Liver (tissue), 9 donors: Measurements from ENCODE around the gene ZNF775. TPM values are rescaled to one million over a fixed set of nuclear protein-coding genes. Genes with fewer than 3 reads are reported as not detected.

Experiments used
- DNase-seq: peaks from one replicate; pipeline ENCODE4 v3.0.0-alpha.2; 2017; ENCODE audit warnings: low spot score
- H3K27ac ChIP-seq, 2 donors: one replicate each; pipeline ENCODE4 v1.7.0; 2013; ENCODE audit warnings: inconsistent platforms in 2 of 2, low read length in 2 of 2, control low read depth in 1 of 2, low read depth in 1 of 2, mild to moderate bottlenecking in 1 of 2
- H3K27me3 ChIP-seq, 4 donors: one replicate each; pipeline versions ENCODE4 v1.6.1 to v1.7.0; 2013; ENCODE audit warnings: low read length in 3 of 4, inconsistent platforms in 1 of 4, mild to moderate bottlenecking in 1 of 4, moderate library complexity in 1 of 4; ENCODE audit not compliant: control insufficient read depth in 4 of 4, insufficient read depth in 4 of 4
- H3K36me3 ChIP-seq, 4 donors: one replicate each; pipeline versions ENCODE4 v1.6.1 to v1.7.0; 2013; ENCODE audit warnings: low read length in 3 of 4, mild to moderate bottlenecking in 3 of 4, low read depth in 1 of 4, moderate library complexity in 1 of 4; ENCODE audit not compliant: control insufficient read depth in 4 of 4, insufficient read depth in 3 of 4
- H3K4me1 ChIP-seq, 4 donors: one replicate each; pipeline versions ENCODE4 v1.6.1 to v1.7.0; 2013; ENCODE audit warnings: low read length in 3 of 4, mild to moderate bottlenecking in 3 of 4, moderate library complexity in 1 of 4; ENCODE audit not compliant: control insufficient read depth in 4 of 4, insufficient read depth in 4 of 4
- H3K4me3 ChIP-seq, 3 donors: one replicate each; pipeline versions ENCODE4 v1.6.1 to v1.7.0; 2013; ENCODE audit warnings: low read length in 3 of 3, control low read depth in 1 of 3, low read depth in 1 of 3, mild to moderate bottlenecking in 1 of 3
- H3K9ac ChIP-seq, 2 donors: one replicate each; pipeline ENCODE4 v1.7.0; 2013; ENCODE audit warnings: low read length in 2 of 2, mild to moderate bottlenecking in 2 of 2, moderate library complexity in 2 of 2, control low read depth in 1 of 2, low read depth in 1 of 2
- H3K9me3 ChIP-seq, 4 donors: one replicate each; pipeline versions ENCODE4 v1.6.1 to v1.7.0; 2013; ENCODE audit warnings: low read length in 3 of 4; ENCODE audit not compliant: control insufficient read depth in 4 of 4
- ATF3 ChIP-seq: IDR thresholded peaks from 2 replicates; pipeline ENCODE4 v1.6.1; 2016; ENCODE audit warnings: antibody characterized with exemption
- CTCF ChIP-seq: fragments of 150-350 bp; IDR thresholded peaks from 2 replicates; pipeline ENCODE4 v1.5.1; 2017; ENCODE audit warnings: improper control_type of control experiment, low read depth, low read length; ENCODE audit not compliant: missing input control
- EGR1 ChIP-seq, 2 donors: IDR thresholded peaks; 2 replicates each; pipeline ENCODE4 v1.6.1; 2016 to 2018; ENCODE audit warnings: antibody characterized with exemption in 2 of 2, low read depth in 2 of 2
- FOXA1 ChIP-seq: IDR thresholded peaks from 2 replicates; pipeline ENCODE4 v1.6.1; 2016; ENCODE audit warnings: antibody characterized with exemption
- FOXA2 ChIP-seq: IDR thresholded peaks from 2 replicates; pipeline ENCODE4 v1.6.1; 2016; ENCODE audit warnings: antibody characterized with exemption
- GABPA ChIP-seq, 2 donors: IDR thresholded peaks in 1 of 2; conservative IDR thresholded peaks in 1 of 2; 2 replicates each; pipeline ENCODE4 v1.6.1; 2016; ENCODE audit warnings: antibody characterized with exemption in 2 of 2, mild to moderate bottlenecking in 1 of 2, moderate library complexity in 1 of 2
- HNF4A ChIP-seq, 2 donors: conservative IDR thresholded peaks; 2 replicates each; pipeline ENCODE4 v1.6.1; 2016; ENCODE audit warnings: antibody characterized with exemption in 2 of 2, mild to moderate bottlenecking in 2 of 2
- HNF4G ChIP-seq: IDR thresholded peaks from 2 replicates; pipeline ENCODE4 v1.6.1; 2016; ENCODE audit warnings: antibody characterized with exemption
- JUND ChIP-seq, 2 donors: IDR thresholded peaks; 2 replicates each; pipeline ENCODE4 v1.6.1; 2016; ENCODE audit warnings: antibody characterized with exemption in 2 of 2
- MAX ChIP-seq: IDR thresholded peaks from 2 replicates; pipeline ENCODE4 v1.6.1; 2016; ENCODE audit warnings: antibody characterized with exemption
- NR2F2 ChIP-seq: IDR thresholded peaks from 2 replicates; pipeline ENCODE4 v1.6.1; 2016; ENCODE audit warnings: antibody characterized with exemption
- RAD21 ChIP-seq, 2 donors: IDR thresholded peaks; 2 replicates each; pipeline ENCODE4 v1.6.1; 2016; ENCODE audit warnings: antibody characterized with exemption in 2 of 2, mild to moderate bottlenecking in 2 of 2
- REST ChIP-seq: IDR thresholded peaks from 2 replicates; pipeline ENCODE4 v1.6.1; 2016; ENCODE audit warnings: antibody characterized with exemption, mild to moderate bottlenecking
- RXRA ChIP-seq, 2 donors: IDR thresholded peaks; 2 replicates each; pipeline ENCODE4 v1.6.1; 2017 to 2018; ENCODE audit warnings: antibody characterized with exemption in 2 of 2, mild to moderate bottlenecking in 1 of 2
- SP1 ChIP-seq: IDR thresholded peaks from 2 replicates; pipeline ENCODE4 v1.6.1; 2018; ENCODE audit warnings: antibody characterized with exemption, mild to moderate bottlenecking
- TAF1 ChIP-seq: conservative IDR thresholded peaks from 2 replicates; pipeline ENCODE4 v1.6.1; 2016; ENCODE audit warnings: antibody characterized with exemption, mild to moderate bottlenecking
- YY1 ChIP-seq: IDR thresholded peaks from 2 replicates; pipeline ENCODE4 v1.6.1; 2016; ENCODE audit warnings: antibody characterized with exemption, mild to moderate bottlenecking
- ZBTB33 ChIP-seq: IDR thresholded peaks from 2 replicates; pipeline ENCODE4 v1.6.1; 2016; ENCODE audit warnings: antibody characterized with exemption
- WGBS: extraction: QIAGEN DNeasy Blood & Tissue Kit; methylation state at CpG from one replicate; pipeline ENCODE4 v1.1.7; 2013; 5-methylcytosine and 5-hydroxymethylcytosine counted together
- polyA plus RNA-seq, 2 donors: library from polyadenylated mRNA; stranded (reverse) in 1 of 2; unstranded in 1 of 2; fragments of 200-250 nt in 1 of 2; fragments of >200 nt in 1 of 2; fragmentation: Nextera tagmentation in 1 of 2; extraction: Ambion mirVana in 1 of 2; gene quantifications; one replicate each; pipeline versions ENCODE4 v1.2.1 to v1.2.3, GENCODE V29; 2013 to 2015
- total RNA-seq, 2 donors: library from RNA; depleted of rRNA; stranded (reverse); fragments of >200 nt; gene quantifications; one replicate each; pipeline ENCODE4 v1.2.3, GENCODE V29; 2014
- donor health status: healthy.
- donor health status: healthy.
- donor health status: healthy.
- donor health status: healthy.
- donor health status: healthy.

Gene ZNF775
- total and polyA plus RNA-seq, 4 donors, result 0.08 to 3.1 (median 0.52) TPM

- Histone ChIP-seq H3K4me1 (peaks cover 0 to 10% (median 7%) of the 10 kb centered on the region in 4 donors), H3K4me3 (no peak overlapping the region), H3K9me3 (no peaks in the 10 kb centered on the region), H3K27me3 (no peaks in the 10 kb centered on the region), H3K36me3 (no peaks in the 10 kb centered on the region), H3K9ac (no peak overlapping the region), H3K27ac (no peak overlapping the region)
- 87% methylated on average over 17 of the region's 17 CpGs for WGBS
- TF ChIP-seq GABPA (IDR thresholded peaks at IDR 0.05 in 1 of 2, conservative IDR thresholded peaks at IDR 0.05 in 1 of 2) (no peak), RXRA (IDR thresholded peaks at IDR 0.05) (no peak), CTCF (no peak), RAD21 (IDR thresholded peaks at IDR 0.05) (no peak), NR2F2 (no peak), ZBTB33 (no peak), YY1 (no peak), HNF4A (conservative IDR thresholded peaks at IDR 0.05) (no peak), SP1 (no peak), JUND (IDR thresholded peaks at IDR 0.05) (no peak), ATF3 (no peak), HNF4G (no peak), FOXA1 (no peak), TAF1 (no peak), REST (no peak), FOXA2 (no peak), MAX (no peak)
- DNase-seq, result no peak
These were observed 42.7 kb downstream of the ZNF775 start for GRCh38 chr7:150421831-150422230.

GRCh38 chr7:150425670-150426069 lies 46.5 kb downstream of the ZNF775 start:
- Histone ChIP-seq H3K4me3 (no peak overlapping the region), H3K9ac (no peak overlapping the region), H3K27me3 (no peaks in the 10 kb centered on the region), H3K9me3 (no peaks in the 10 kb centered on the region), H3K27ac (no peak overlapping the region), H3K4me1 (peaks cover 0 to 6% (median 3%) of the 10 kb centered on the region in 4 donors), H3K36me3 (no peaks in the 10 kb centered on the region)
- no peak for DNase-seq
- 60% methylated on average over 4 of the region's 4 CpGs for WGBS
- TF ChIP-seq ZBTB33, result no peak
- TF ChIP-seq EGR1 (IDR thresholded peaks at IDR 0.05; ENCODE audit: low read depth in 2 of 2), result no peak
- no peak for TF ChIP-seq NR2F2
- TF ChIP-seq MAX, result no peak
- no peak for TF ChIP-seq HNF4G
- no peak for TF ChIP-seq RAD21 (IDR thresholded peaks at IDR 0.05)
- TF ChIP-seq TAF1, result no peak
- TF ChIP-seq GABPA (IDR thresholded peaks at IDR 0.05 in 1 of 2, conservative IDR thresholded peaks at IDR 0.05 in 1 of 2), result no peak
- no peak for TF ChIP-seq JUND (IDR thresholded peaks at IDR 0.05)
- no peak for TF ChIP-seq ATF3
- TF ChIP-seq CTCF, result no peak
- no peak for TF ChIP-seq YY1
